ENCODE results near the gene OTOR.

DNA sequence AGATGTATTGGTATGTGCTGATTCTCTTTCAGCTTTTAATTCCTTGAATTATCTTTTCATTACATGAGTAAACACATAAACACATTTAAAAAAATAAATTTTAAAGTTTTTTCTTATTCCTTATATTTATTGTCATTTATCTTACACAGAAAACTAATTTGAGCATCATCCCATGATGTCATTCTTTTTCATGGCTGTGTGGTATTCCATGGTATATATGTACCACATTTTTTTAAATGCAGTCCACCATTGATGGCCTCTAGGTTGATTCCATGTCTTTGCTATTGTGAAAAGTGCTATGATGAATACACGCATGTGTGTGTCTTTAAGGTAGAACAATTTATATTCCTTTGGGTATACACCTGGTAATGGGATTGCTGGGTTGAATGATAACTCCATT lies 33.3 kb downstream of the OTOR start:
- no peak for TF ChIP-seq POLR2A (IDR thresholded peaks at IDR 0.05; ENCODE audit: extremely low read depth, insufficient read length)
- TF ChIP-seq, protein P1, sequence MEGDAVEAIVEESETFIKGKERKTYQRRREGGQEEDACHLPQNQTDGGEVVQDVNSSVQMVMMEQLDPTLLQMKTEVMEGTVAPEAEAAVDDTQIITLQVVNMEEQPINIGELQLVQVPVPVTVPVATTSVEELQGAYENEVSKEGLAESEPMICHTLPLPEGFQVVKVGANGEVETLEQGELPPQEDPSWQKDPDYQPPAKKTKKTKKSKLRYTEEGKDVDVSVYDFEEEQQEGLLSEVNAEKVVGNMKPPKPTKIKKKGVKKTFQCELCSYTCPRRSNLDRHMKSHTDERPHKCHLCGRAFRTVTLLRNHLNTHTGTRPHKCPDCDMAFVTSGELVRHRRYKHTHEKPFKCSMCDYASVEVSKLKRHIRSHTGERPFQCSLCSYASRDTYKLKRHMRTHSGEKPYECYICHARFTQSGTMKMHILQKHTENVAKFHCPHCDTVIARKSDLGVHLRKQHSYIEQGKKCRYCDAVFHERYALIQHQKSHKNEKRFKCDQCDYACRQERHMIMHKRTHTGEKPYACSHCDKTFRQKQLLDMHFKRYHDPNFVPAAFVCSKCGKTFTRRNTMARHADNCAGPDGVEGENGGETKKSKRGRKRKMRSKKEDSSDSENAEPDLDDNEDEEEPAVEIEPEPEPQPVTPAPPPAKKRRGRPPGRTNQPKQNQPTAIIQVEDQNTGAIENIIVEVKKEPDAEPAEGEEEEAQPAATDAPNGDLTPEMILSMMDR (IDR thresholded peaks at IDR 0.05; ENCODE audit: low read depth, low read length), result no peak
- TF ChIP-seq, protein P2, sequence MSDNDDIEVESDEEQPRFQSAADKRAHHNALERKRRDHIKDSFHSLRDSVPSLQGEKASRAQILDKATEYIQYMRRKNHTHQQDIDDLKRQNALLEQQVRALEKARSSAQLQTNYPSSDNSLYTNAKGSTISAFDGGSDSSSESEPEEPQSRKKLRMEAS (IDR thresholded peaks at IDR 0.05; ENCODE audit: low read depth, low read length), result no peak

Data from NB4 (cell line).